Activated CD4-positive, alpha-beta T cell treated with anti-CD3 and anti-CD28 coated beads, Interleukin-2, amount 10 ng/mL, durations not matched to agents 7 days and 5 days (primary cell): ENCODE results near the gene WDR1. TPM values are rescaled to one million over a fixed set of nuclear protein-coding genes. Genes with fewer than 3 reads are reported as not detected.

Experiments
- CTCF ChIA-PET: fragments of 350-600 bp; sonication (Branson Sonifier 250); formaldehyde crosslinking; loops from one replicate; lab custom pipeline; 2021; ENCODE audit warnings: antibody characterized with exemption; lab: Charles Lee
- POLR2A ChIA-PET: fragments of 350-600 bp; sonication (Branson Sonifier 250); formaldehyde crosslinking; loops from one replicate; lab custom pipeline; 2021; ENCODE audit warnings: antibody characterized with exemption; lab: Charles Lee
- DNase-seq: peaks from one replicate; pipeline ENCODE4 v3.0.0-alpha.2; 2020
- H3K27ac Mint-ChIP-seq: one replicate; pipeline ENCODE4 v1.8.0; 2021; ENCODE audit warnings: mild to moderate bottlenecking, moderate library complexity, mixed read lengths
- H3K27me3 Mint-ChIP-seq: one replicate; pipeline ENCODE4 v1.8.0; 2021; ENCODE audit warnings: mixed read lengths
- H3K36me3 Mint-ChIP-seq: one replicate; pipeline ENCODE4 v1.8.0; 2021; ENCODE audit warnings: low read depth, mixed read lengths
- H3K4me1 Mint-ChIP-seq: one replicate; pipeline ENCODE4 v1.8.0; 2021; ENCODE audit warnings: mixed read lengths
- H3K4me3 Mint-ChIP-seq: one replicate; pipeline ENCODE4 v1.8.0; 2021; ENCODE audit warnings: mild to moderate bottlenecking, moderate library complexity, mixed read lengths
- H3K9me3 Mint-ChIP-seq: one replicate; pipeline ENCODE4 v1.8.0; 2021; ENCODE audit warnings: mixed read lengths
- total RNA-seq, 2 experiments: library from RNA; stranded (reverse); gene quantifications; one replicate each; pipeline ENCODE4 v1.2.3, GENCODE V29; 2021

Gene WDR1
- total RNA-seq, 2 experiments from 2014 or later, result 452 to 454 TPM

DNA sequence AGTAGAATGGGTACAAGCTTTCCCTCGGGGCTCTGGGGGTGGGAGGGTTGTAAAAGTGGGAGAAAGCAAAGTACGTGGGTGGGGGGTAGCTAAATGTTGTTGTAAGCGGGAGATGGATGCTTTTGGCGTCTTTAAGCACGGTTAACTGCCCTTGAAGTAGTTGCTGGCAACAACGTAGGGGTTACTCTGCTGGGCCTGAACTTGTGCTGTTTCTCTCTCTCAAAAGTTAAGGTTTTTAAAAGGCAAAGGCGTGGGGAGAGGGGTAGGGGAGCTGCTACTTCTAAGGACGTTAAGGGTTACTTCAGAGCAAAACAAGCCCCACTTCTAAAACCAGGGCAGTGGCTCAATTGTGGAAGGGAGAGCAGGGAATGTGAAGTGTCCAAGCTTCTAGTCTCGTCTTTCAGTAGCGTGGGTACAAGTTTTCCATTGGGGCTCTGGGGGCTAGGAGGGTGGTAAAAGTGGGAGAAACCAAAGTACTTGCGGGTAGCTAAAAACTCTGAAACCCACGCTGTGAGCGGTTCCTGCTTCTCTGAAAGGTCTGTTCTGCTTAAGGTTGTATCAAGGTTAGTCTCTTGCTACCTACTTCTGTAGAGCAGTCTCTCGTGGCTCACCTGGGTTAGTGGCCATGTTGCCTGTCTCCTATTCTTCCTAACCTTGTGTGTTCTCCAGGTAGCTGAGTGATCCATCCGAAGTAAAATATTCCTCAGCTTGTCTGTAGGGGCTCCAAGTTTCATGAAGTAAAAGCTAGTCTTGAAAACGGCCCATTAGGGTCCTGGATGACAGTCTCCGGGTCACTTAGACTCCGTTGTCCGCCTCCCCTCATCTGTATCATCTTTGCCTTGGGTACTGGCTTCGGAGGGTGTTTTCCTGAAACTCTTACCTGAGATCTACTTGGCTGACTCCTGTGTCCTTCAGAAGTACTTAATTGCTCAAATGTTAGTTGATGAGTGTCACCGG, 1.7 kb upstream of the WDR1 start:
- no peaks in the 10 kb centered on the region for H3K9me3 Mint-ChIP-seq
- peak; percentile 26 for DNase-seq
- peaks cover 28% of the 10 kb centered on the region for H3K36me3 Mint-ChIP-seq
- POLR2A ChIA-PET, result interaction anchor here (0.6 to 2.6 kb wide), 3 partner anchors 9 to 26 kb away, joined by 4 to 11 read pairs (median 5); no protein-coding TSS in a partner anchor
- H3K27ac Mint-ChIP-seq, result peak overlapping the region; percentile 98
- H3K4me1 Mint-ChIP-seq, result peaks cover 65% of the 10 kb centered on the region
- H3K27me3 Mint-ChIP-seq, result no peaks in the 10 kb centered on the region
- CTCF ChIA-PET, result interaction anchor here (0.8 to 6.3 kb wide), 13 partner anchors 10 to 343 kb away, joined by 3 to 27 read pairs (median 4); no protein-coding TSS in a partner anchor
- H3K4me3 Mint-ChIP-seq, result peak overlapping the region; percentile 84

GRCh38 chr4:10117359-10118047, 904 bp upstream of the WDR1 start:
- Mint-ChIP-seq H3K27me3 (no peaks in the 10 kb centered on the region), H3K4me1 (peaks cover 63% of the 10 kb centered on the region), H3K4me3 (peak overlapping the region; percentile 84), H3K9me3 (no peaks in the 10 kb centered on the region), H3K36me3 (peaks cover 35% of the 10 kb centered on the region), H3K27ac (peak overlapping the region; percentile 98)
- DNase-seq, result peak; percentile 59
- POLR2A ChIA-PET, result interaction anchor here (0.6 to 2.6 kb wide), 4 partner anchors 8 to 25 kb away, joined by 3 to 11 read pairs (median 4); no protein-coding TSS in a partner anchor
- CTCF ChIA-PET, result interaction anchor here (0.5 to 6.3 kb wide), 16 partner anchors 9 to 344 kb away, joined by 3 to 27 read pairs (median 4); no protein-coding TSS in a partner anchor

DNA sequence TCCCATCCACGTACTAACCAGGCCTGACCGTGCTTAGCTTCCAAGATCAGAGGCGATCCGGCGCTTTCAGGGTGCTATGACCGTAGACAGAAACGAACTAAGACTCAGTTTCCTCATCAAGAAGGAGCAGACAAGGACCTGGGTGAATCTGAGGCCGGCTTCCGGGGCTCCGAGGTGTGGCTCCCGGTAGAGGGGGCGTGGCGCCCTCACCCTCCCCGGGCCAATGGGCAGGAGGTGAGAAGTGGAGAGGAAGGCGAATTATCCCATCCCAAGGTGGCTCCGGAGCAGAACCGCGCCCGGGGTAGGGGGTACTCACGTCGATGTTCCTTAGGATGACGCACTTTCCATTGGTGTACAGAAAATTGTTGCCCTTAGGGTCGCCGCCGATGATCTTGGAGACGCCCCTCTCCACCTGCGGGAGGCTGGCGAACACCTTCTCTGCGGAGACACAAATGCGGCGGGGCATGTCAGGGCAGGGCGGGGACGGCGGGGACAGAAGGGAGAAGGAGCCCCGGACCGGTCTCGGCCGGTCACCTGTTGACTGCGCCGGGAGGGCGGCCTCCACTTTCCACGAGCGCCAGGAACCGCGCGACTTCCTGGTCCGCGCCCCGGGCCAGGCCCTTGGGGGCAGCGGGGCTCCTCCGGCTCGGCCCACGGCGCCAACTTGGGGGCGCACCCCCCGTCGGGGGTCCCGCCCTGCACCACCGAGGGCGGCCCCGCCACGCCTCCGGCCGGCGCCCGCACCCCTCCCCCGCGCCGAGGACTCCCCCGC, 616 bp downstream of the WDR1 start:
- H3K27me3 Mint-ChIP-seq, result no peaks in the 10 kb centered on the region
- POLR2A ChIA-PET, result interaction anchor here (2.6 kb wide), 1 partner anchor 20 kb away, joined by 11 read pairs; no protein-coding TSS in a partner anchor
- CTCF ChIA-PET, result interaction anchor here (0.9 to 6.3 kb wide), 4 partner anchors 9 to 24 kb away, joined by 3 to 27 read pairs (median 4); no protein-coding TSS in a partner anchor

DNA sequence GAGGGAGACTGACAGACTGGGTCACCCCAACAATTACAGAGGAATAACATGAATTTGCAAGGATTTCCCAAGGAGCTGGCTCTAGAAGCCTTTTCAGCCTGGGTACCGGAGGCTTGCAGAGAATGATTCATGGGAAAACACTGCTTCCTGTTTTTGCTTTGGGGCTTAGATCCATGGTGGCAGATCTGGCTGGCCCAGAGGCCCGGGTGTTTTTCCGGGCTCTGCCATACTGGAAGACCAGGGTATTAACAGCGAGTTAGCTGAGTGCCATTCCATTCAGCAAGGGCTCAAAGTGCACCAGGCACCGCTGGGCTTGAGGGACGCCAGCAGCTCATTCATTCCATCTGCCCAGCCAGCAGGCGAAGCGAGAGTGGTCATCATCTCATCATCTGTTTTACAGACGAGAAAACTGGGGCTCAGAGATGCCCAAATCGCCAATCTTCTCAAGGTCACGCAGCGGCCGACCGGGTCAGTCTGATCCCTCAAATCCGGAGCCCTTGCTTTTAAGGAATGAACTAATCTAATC, 1.3 kb downstream of the WDR1 start:
- no peaks in the 10 kb centered on the region for H3K9me3 Mint-ChIP-seq
- POLR2A ChIA-PET, result no interaction called here
- peak overlapping the region; percentile 99 for H3K4me3 Mint-ChIP-seq
- CTCF ChIA-PET, result interaction anchor here (0.9 kb wide), 1 partner anchor 15 kb away, joined by 3 read pairs; no protein-coding TSS in a partner anchor
- no peaks in the 10 kb centered on the region for H3K27me3 Mint-ChIP-seq
- peak overlapping the region; percentile 93 for H3K27ac Mint-ChIP-seq
- H3K4me1 Mint-ChIP-seq, result peaks cover 76% of the 10 kb centered on the region
- no peak for DNase-seq
- peaks cover 57% of the 10 kb centered on the region for H3K36me3 Mint-ChIP-seq

More for the DNA sequence above, 616 bp downstream of the WDR1 start:
- peak overlapping the region; percentile 99 for H3K4me3 Mint-ChIP-seq
- no peaks in the 10 kb centered on the region for H3K9me3 Mint-ChIP-seq
- H3K27ac Mint-ChIP-seq, result peak overlapping the region; percentile 93
- peaks cover 71% of the 10 kb centered on the region for H3K4me1 Mint-ChIP-seq
- peaks cover 50% of the 10 kb centered on the region for H3K36me3 Mint-ChIP-seq
- peak; percentile 78 for DNase-seq

DNA sequence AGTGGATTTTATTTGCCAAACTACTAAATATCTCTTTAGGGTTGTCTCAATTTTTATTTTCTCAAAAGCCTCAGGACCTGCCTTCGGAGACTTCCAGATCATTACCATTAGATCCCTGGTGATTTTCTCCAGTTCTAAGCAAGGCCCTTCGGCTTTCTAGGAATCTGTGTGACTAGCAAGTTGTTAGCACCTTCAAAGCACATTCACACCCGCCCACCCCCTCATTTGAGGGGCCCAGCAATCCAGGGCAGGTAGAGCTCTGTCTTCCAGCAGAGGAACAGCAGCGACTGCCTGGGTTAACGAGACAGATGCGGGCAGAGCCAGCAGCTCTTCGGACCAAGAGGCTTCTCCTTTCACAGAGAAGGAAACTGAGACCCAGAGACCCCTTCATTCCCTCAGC, 2.0 kb downstream of the WDR1 start:
- Mint-ChIP-seq H3K27ac (peak overlapping the region; percentile 41), H3K27me3 (no peaks in the 10 kb centered on the region), H3K4me3 (peak overlapping the region; percentile 99), H3K36me3 (peaks cover 62% of the 10 kb centered on the region), H3K9me3 (no peaks in the 10 kb centered on the region), H3K4me1 (peaks cover 83% of the 10 kb centered on the region)
- DNase-seq, result no peak
- ChIA-PET CTCF (interaction anchor here (1.9 kb wide), 1 partner anchor 25 kb away, joined by 3 read pairs; no protein-coding TSS in a partner anchor), POLR2A (no interaction called here)

- Mint-ChIP-seq H3K9me3 (no peaks in the 10 kb centered on the region), H3K4me1 (peaks cover 83% of the 10 kb centered on the region), H3K27ac (peak overlapping the region; percentile 32), H3K27me3 (no peaks in the 10 kb centered on the region), H3K36me3 (peaks cover 66% of the 10 kb centered on the region), H3K4me3 (peak overlapping the region; percentile 99)
- no peak for DNase-seq
- ChIA-PET CTCF (interaction anchor here (1.1 to 1.9 kb wide), 2 partner anchors 14 to 24 kb away, joined by 3 read pairs; no protein-coding TSS in a partner anchor), POLR2A (no interaction called here)
Observed at GRCh38 chr4:10114147-10114546, 2.5 kb downstream of the WDR1 start.

GRCh38 chr4:10113362-10114047, 3.1 kb downstream of the WDR1 start:
- Mint-ChIP-seq H3K4me1 (peaks cover 83% of the 10 kb centered on the region), H3K27ac (peak overlapping the region; percentile 27), H3K9me3 (no peaks in the 10 kb centered on the region), H3K27me3 (no peaks in the 10 kb centered on the region), H3K4me3 (peak overlapping the region; percentile 99), H3K36me3 (peaks cover 72% of the 10 kb centered on the region)
- no peak for DNase-seq
- CTCF ChIA-PET, result interaction anchor here (1.1 to 1.9 kb wide), 2 partner anchors 14 to 23 kb away, joined by 3 read pairs; no protein-coding TSS in a partner anchor
- POLR2A ChIA-PET, result no interaction called here

- Mint-ChIP-seq H3K9me3 (no peaks in the 10 kb centered on the region), H3K36me3 (peaks cover 78% of the 10 kb centered on the region), H3K4me3 (peak overlapping the region; percentile 58), H3K4me1 (peaks cover 83% of the 10 kb centered on the region), H3K27me3 (no peaks in the 10 kb centered on the region), H3K27ac (no peak overlapping the region)
- CTCF ChIA-PET, result interaction anchor here (1.1 to 1.9 kb wide), 2 partner anchors 13 to 23 kb away, joined by 3 read pairs; no protein-coding TSS in a partner anchor
- POLR2A ChIA-PET, result no interaction called here
- DNase-seq, result no peak
Observed at GRCh38 chr4:10112658-10113284, 3.8 kb downstream of the WDR1 start.

- ChIA-PET POLR2A (no interaction called here), CTCF (interaction anchor here (2.0 kb wide), 1 partner anchor 10 kb away, joined by 4 read pairs; no protein-coding TSS in a partner anchor)
- H3K27ac Mint-ChIP-seq, result peak overlapping the region; percentile 68
- peaks cover 88% of the 10 kb centered on the region for H3K36me3 Mint-ChIP-seq
- peaks cover 93% of the 10 kb centered on the region for H3K4me1 Mint-ChIP-seq
- H3K27me3 Mint-ChIP-seq, result no peaks in the 10 kb centered on the region
- DNase-seq, result no peak
- H3K4me3 Mint-ChIP-seq, result no peak overlapping the region
- H3K9me3 Mint-ChIP-seq, result no peaks in the 10 kb centered on the region
Observed at GRCh38 chr4:10111067-10111801, 5.4 kb downstream of the WDR1 start.

- H3K27me3 Mint-ChIP-seq, result no peaks in the 10 kb centered on the region
- CTCF ChIA-PET, result interaction anchor here (0.7 to 2.0 kb wide), 2 partner anchors 9 to 14 kb away, joined by 3 to 4 read pairs; no protein-coding TSS in a partner anchor
- DNase-seq, result no peak
- H3K27ac Mint-ChIP-seq, result peak overlapping the region; percentile 68
- POLR2A ChIA-PET, result no interaction called here
- H3K4me3 Mint-ChIP-seq, result peak overlapping the region; percentile 47
- no peaks in the 10 kb centered on the region for H3K9me3 Mint-ChIP-seq
- H3K36me3 Mint-ChIP-seq, result peaks cover 88% of the 10 kb centered on the region
- peaks cover 98% of the 10 kb centered on the region for H3K4me1 Mint-ChIP-seq
Observed at GRCh38 chr4:10109995-10110670, 6.5 kb downstream of the WDR1 start.
